Keratinocyte (primary cell): ENCODE measurements around the gene TMEM30A. TPM values are rescaled to one million over a fixed set of nuclear protein-coding genes. Genes with fewer than 3 reads are reported as not detected.

ENCODE experiments used
- DNase-seq: peaks from one replicate; pipeline ENCODE4 v3.0.0-alpha.2; 2011; ENCODE audit warnings: low read depth, missing footprints, low spot score
- FAIRE-seq: peaks from 2 replicates; lab custom pipeline; 2011; peaks lifted over from hg19 to GRCh38; lab: Jason Lieb, UNC
- H2AFZ ChIP-seq: 2 replicates; pipeline ENCODE4 v1.6.0; 2012; ENCODE audit warnings: low read length, control low read depth, inconsistent platforms; ENCODE audit not compliant: control insufficient read depth
- H3K27ac ChIP-seq: 2 replicates; pipeline ENCODE4 v1.5.1; 2011; ENCODE audit warnings: low read length; ENCODE audit not compliant: control insufficient read depth, insufficient read depth
- H3K27me3 ChIP-seq: 3 replicates; pipeline ENCODE4 v1.6.0; 2011; ENCODE audit warnings: low read length; ENCODE audit not compliant: control insufficient read depth, insufficient read depth; ENCODE audit errors: extremely low read depth
- H3K36me3 ChIP-seq, 2 experiments: 2 replicates in 1 of 2; 3 replicates in 1 of 2; pipeline ENCODE4 v1.5.1; 2011; ENCODE audit warnings: low read length in 2 of 2, mild to moderate bottlenecking in 1 of 2; ENCODE audit not compliant: control insufficient read depth in 2 of 2, insufficient read depth in 2 of 2; ENCODE audit errors: extremely low read depth in 1 of 2
- H3K4me1 ChIP-seq: 3 replicates; pipeline ENCODE4 v1.5.1; 2011; ENCODE audit warnings: low read length; ENCODE audit not compliant: control insufficient read depth, insufficient read depth; ENCODE audit errors: extremely low read depth
- H3K4me2 ChIP-seq: 3 replicates; pipeline ENCODE4 v1.6.0; 2011; ENCODE audit warnings: low read depth, low read length; ENCODE audit not compliant: control insufficient read depth, insufficient read depth; ENCODE audit errors: extremely low read depth
- H3K4me3 ChIP-seq, 3 experiments: fragments of 200-600 bp in 1 of 3; sonication (generic) in 1 of 3; 2 replicates in 2 of 3; 3 replicates in 1 of 3; pipeline ENCODE4 v1.5.1; 2011 to 2016; ENCODE audit warnings: low read length in 3 of 3, mild to moderate bottlenecking in 3 of 3, control low read depth in 2 of 3, inconsistent platforms in 1 of 3, low read depth in 1 of 3, mixed read lengths in 1 of 3, mixed run types in 1 of 3, moderate library complexity in 1 of 3; ENCODE audit not compliant: control insufficient read depth in 2 of 3, insufficient read depth in 2 of 3; ENCODE audit errors: extremely low read depth in 1 of 3
- H3K79me2 ChIP-seq: 2 replicates; pipeline ENCODE4 v1.6.0; 2012; ENCODE audit warnings: low read length; ENCODE audit not compliant: control insufficient read depth, insufficient read depth
- H3K9ac ChIP-seq: 3 replicates; pipeline ENCODE4 v1.6.0; 2011; ENCODE audit warnings: low read length; ENCODE audit not compliant: control insufficient read depth, insufficient read depth; ENCODE audit errors: extremely low read depth
- H3K9me1 ChIP-seq: 3 replicates; pipeline ENCODE4 v1.6.0; 2011; ENCODE audit warnings: low read length; ENCODE audit not compliant: control insufficient read depth, insufficient read depth; ENCODE audit errors: extremely low read depth
- H3K9me3 ChIP-seq: 2 replicates; pipeline ENCODE4 v1.5.1; 2012; ENCODE audit warnings: low read depth, low read length; ENCODE audit not compliant: control insufficient read depth
- H4K20me1 ChIP-seq: 3 replicates; pipeline ENCODE4 v1.6.0; 2011; ENCODE audit warnings: low read length; ENCODE audit not compliant: control insufficient read depth, insufficient read depth; ENCODE audit errors: extremely low read depth
- CTCF ChIP-seq, 3 experiments: IDR thresholded peaks in 1 of 3; conservative IDR thresholded peaks in 1 of 3; optimal IDR thresholded peaks in 1 of 3; 2 replicates in 2 of 3; 3 replicates in 1 of 3; pipeline versions ENCODE3 to v1.5.1; 2011; ENCODE audit warnings: low read length in 3 of 3, mild to moderate bottlenecking in 3 of 3, moderate library complexity in 2 of 3, control low read depth in 1 of 3, inconsistent platforms in 1 of 3; ENCODE audit not compliant: insufficient read depth in 2 of 3; ENCODE audit errors: extremely low read depth in 1 of 3
- EZH2 ChIP-seq: IDR thresholded peaks from one replicate; pipeline ENCODE4 v1.6.1; 2012; ENCODE audit warnings: inconsistent platforms, mild to moderate bottlenecking, low read length, moderate library complexity
- dilution Hi-C: fragments of 300-500 bp; cut with MboI; formaldehyde crosslinking; loops from one replicate; pipeline ENCODE4 v1.7.0; 2020; ENCODE audit warnings: low sequenced_read_pairs; ENCODE audit not compliant: extremely low pct_ligation_motif_present
- polyA plus RNA-seq, 5 experiments: library from polyadenylated mRNA; depleted of rRNA in 3 of 5; stranded (reverse) in 3 of 5; stranded (forward) in 1 of 5; unstranded in 1 of 5; fragments of >200 nt; gene quantifications; 1 replicate in 1 of 5; 2 replicates in 3 of 5; 3 replicates in 1 of 5; pipeline versions ENCODE4 v1.2.1 to v1.2.3, GENCODE V29; 2011 to 2012; ENCODE audit warnings: missing spikeins in 2 of 5, low read depth in 1 of 5, low replicate concordance in 1 of 5

The TMEM30A gene
- polyA plus RNA-seq, 1 donor (not counting 4 experiments of a cell fraction or from before 2014, with no cell fraction given), result 50.2 TPM

- no peaks in the 10 kb centered on the region for H3K27me3 ChIP-seq
- no peaks in the 10 kb centered on the region for H4K20me1 ChIP-seq
- FAIRE-seq, result peak; percentile 17
- no peaks in the 10 kb centered on the region for H3K9me3 ChIP-seq
- peaks cover 42% of the 10 kb centered on the region for H3K79me2 ChIP-seq
- peak within 1 kb of the TSS; percentile 98 for H3K9ac ChIP-seq
- peak within 1 kb of the TSS; percentile 77 to 98 (median 97) for H3K4me3 ChIP-seq
- H3K4me1 ChIP-seq, result peaks cover 21% of the 10 kb centered on the region
- H3K36me3 ChIP-seq, result peaks cover 3 to 8% of the 10 kb centered on the region in 2 experiments
- TF ChIP-seq EZH2, result no peak
- peak in 1 of 3 experiments; percentile 7 for TF ChIP-seq CTCF (optimal IDR thresholded peaks at IDR 0.05 in 1 of 3, IDR thresholded peaks at IDR 0.05 in 1 of 3, conservative IDR thresholded peaks at IDR 0.05 in 1 of 3; ENCODE audit: extremely low read depth in 1 of 3, insufficient read depth in 2 of 3, low read length in 3 of 3)
- DNase-seq, result peak; percentile 86
- dilution Hi-C loops, result no loop called here
- H3K27ac ChIP-seq, result peak within 1 kb of the TSS; percentile 92
- H3K4me2 ChIP-seq, result peak within 1 kb of the TSS; percentile 88
- peak within 1 kb of the TSS; percentile 76 for H2AFZ ChIP-seq
- no peaks in the 10 kb centered on the region for H3K9me1 ChIP-seq
Observed at GRCh38 chr6:75205776-75206575, 78.6 kb downstream of the TMEM30A start, which contains the start of gene COL12A1. Gene COL12A1, minus strand, starts transcription at chr6:75206053. Its CDS starts 3,261 bp downstream, at chr6:75202792.

GRCh38 chr6:75204959-75205775 is 79.4 kb downstream of the TMEM30A start:
- H3K27ac ChIP-seq, result peak overlapping the region; percentile 92
- no peak for DNase-seq
- FAIRE-seq, result no peak

More at GRCh38 chr6:75204959-75205775, 79.4 kb downstream of the TMEM30A start:
- Histone ChIP-seq H3K9ac (peak overlapping the region; percentile 98), H2AFZ (peak overlapping the region; percentile 76), H4K20me1 (no peaks in the 10 kb centered on the region), H3K4me2 (peak overlapping the region; percentile 88), H3K36me3 (peaks cover 3 to 8% of the 10 kb centered on the region in 2 experiments), H3K4me1 (peaks cover 21% of the 10 kb centered on the region), H3K9me1 (no peaks in the 10 kb centered on the region), H3K27me3 (no peaks in the 10 kb centered on the region), H3K79me2 (peaks cover 50% of the 10 kb centered on the region), H3K4me3 (peak overlapping the region; percentile 77 to 98 (median 97)), H3K9me3 (no peaks in the 10 kb centered on the region)
- dilution Hi-C loops, result no loop called here
- TF ChIP-seq EZH2, result no peak
- peak in 1 of 3 experiments; percentile 14 for TF ChIP-seq CTCF (optimal IDR thresholded peaks at IDR 0.05 in 1 of 3, IDR thresholded peaks at IDR 0.05 in 1 of 3, conservative IDR thresholded peaks at IDR 0.05 in 1 of 3; ENCODE audit: extremely low read depth in 1 of 3, insufficient read depth in 2 of 3, low read length in 3 of 3)
